H1 (cell line): Measurements from ENCODE around the gene CCDC73. TPM values are rescaled to one million over a fixed set of nuclear protein-coding genes. Genes with fewer than 3 reads are reported as not detected.

Experiments
- CTCF ChIA-PET: fragments of 300-600 bp; sonication (Branson Sonifier 250); formaldehyde crosslinking; loops from one replicate; lab custom pipeline; 2021; ENCODE audit not compliant: partially characterized antibody; lab: Charles Lee
- POLR2A ChIA-PET: fragments of 300-600 bp; sonication (Branson Sonifier 250); formaldehyde crosslinking; loops from one replicate; lab custom pipeline; 2021; ENCODE audit warnings: inconsistent platforms; ENCODE audit not compliant: partially characterized antibody; lab: Charles Lee
- DNase-seq, 2 experiments: peaks; one replicate each; pipeline versions ENCODE4 v3.0.0 to v3.0.0-alpha.2; 2010 to 2022; ENCODE audit warnings: low spot score in 2 of 2, low read depth in 1 of 2, mixed read lengths in 1 of 2
- FAIRE-seq: peaks from 2 replicates; lab custom pipeline; 2011; peaks lifted over from hg19 to GRCh38; lab: Jason Lieb, UNC
- H2AFZ ChIP-seq: 2 replicates; pipeline ENCODE4 v1.8.1; 2012; ENCODE audit warnings: low read length, inconsistent platforms
- H2AK5ac ChIP-seq: 2 replicates; pipeline ENCODE4 v1.6.1; 2013; ENCODE audit warnings: low read depth, low read length
- H2BK120ac ChIP-seq: replicated peaks from 2 replicates; pipeline ENCODE3; 2013; ENCODE audit warnings: low read depth, low read length, inconsistent platforms
- H2BK12ac ChIP-seq: 2 replicates; pipeline ENCODE4 v1.6.1; 2013; ENCODE audit warnings: low read depth, low read length
- H2BK15ac ChIP-seq: 2 replicates; pipeline ENCODE4 v1.6.1; 2013; ENCODE audit warnings: low read length
- H2BK20ac ChIP-seq: 2 replicates; pipeline ENCODE4 v1.6.1; 2013; ENCODE audit warnings: low read length
- H2BK5ac ChIP-seq: 2 replicates; pipeline ENCODE4 v1.6.1; 2013; ENCODE audit warnings: low read depth, low read length
- H3K14ac ChIP-seq: 2 replicates; pipeline ENCODE4 v1.6.1; 2013; ENCODE audit warnings: inconsistent platforms; ENCODE audit not compliant: insufficient read length
- H3K18ac ChIP-seq: 2 replicates; pipeline ENCODE4 v1.6.1; 2013; ENCODE audit warnings: low read length; ENCODE audit errors: extremely low read depth
- H3K23ac ChIP-seq: 2 replicates; pipeline ENCODE4 v1.6.1; 2013; ENCODE audit warnings: inconsistent platforms; ENCODE audit not compliant: insufficient read length
- H3K23me2 ChIP-seq: 2 replicates; pipeline ENCODE4 v1.6.1; 2013; ENCODE audit warnings: low read depth, low read length
- H3K27ac ChIP-seq: 2 replicates; pipeline ENCODE4 v1.6.1; 2011; ENCODE audit warnings: low read depth, low read length, inconsistent platforms
- H3K27me3 ChIP-seq, 4 experiments: replicated peaks in 1 of 4; 1 replicate in 1 of 4; 2 replicates in 3 of 4; pipeline versions ENCODE4 v1.6.1 to v1.8.1; 2011 to 2013; ENCODE audit warnings: low read length in 3 of 4, mild to moderate bottlenecking in 3 of 4, inconsistent platforms in 2 of 4, mixed read lengths in 2 of 4, moderate library complexity in 1 of 4; ENCODE audit not compliant: control insufficient read depth in 3 of 4, insufficient read depth in 3 of 4; ENCODE audit errors: extremely low read depth in 1 of 4
- H3K36me3 ChIP-seq, 4 experiments: 2 replicates each; pipeline versions ENCODE4 v1.6.1 to v1.8.1; 2011 to 2013; ENCODE audit warnings: mild to moderate bottlenecking in 4 of 4, low read length in 3 of 4, moderate library complexity in 2 of 4, control low read depth in 1 of 4, inconsistent platforms in 1 of 4; ENCODE audit not compliant: insufficient read depth in 4 of 4, control insufficient read depth in 2 of 4
- H3K4ac ChIP-seq: replicated peaks from 2 replicates; pipeline ENCODE3; 2013; ENCODE audit warnings: low read length, low read depth, mixed read lengths, inconsistent platforms; ENCODE audit not compliant: insufficient read length
- H3K4me1 ChIP-seq, 4 experiments: replicated peaks in 1 of 4; 1 replicate in 1 of 4; 2 replicates in 3 of 4; pipeline versions ENCODE4 v1.6.1 to v1.8.1; 2011 to 2013; ENCODE audit warnings: low read length in 3 of 4, inconsistent platforms in 2 of 4, mixed read lengths in 1 of 4; ENCODE audit not compliant: insufficient read depth in 4 of 4, control insufficient read depth in 3 of 4
- H3K4me2 ChIP-seq, 2 experiments: 2 replicates each; pipeline versions ENCODE4 v1.6.1 to v1.8.1; 2011 to 2013; ENCODE audit warnings: low read depth in 2 of 2, low read length in 2 of 2, control low read depth in 1 of 2, inconsistent platforms in 1 of 2, mild to moderate bottlenecking in 1 of 2; ENCODE audit not compliant: insufficient read depth in 1 of 2
- H3K4me3 ChIP-seq, 4 experiments: fragments of 200-600, 300-600 bp in 1 of 4; sonication (generic), shearing (Covaris generic), sonication (Bioruptor Twin) in 1 of 4; 2 replicates each; pipeline versions ENCODE4 v1.5.1 to v1.8.1; 2011 to 2016; ENCODE audit warnings: low read length in 4 of 4, low read depth in 3 of 4, control low read depth in 2 of 4, inconsistent platforms in 2 of 4, mild to moderate bottlenecking in 2 of 4, mixed read lengths in 1 of 4, moderate library complexity in 1 of 4; ENCODE audit not compliant: insufficient read depth in 2 of 4; ENCODE audit errors: extremely low read depth in 1 of 4
- H3K56ac ChIP-seq: replicated peaks from 2 replicates; pipeline ENCODE3; 2013; ENCODE audit warnings: low read depth, mild to moderate bottlenecking, mixed read lengths, low read length, inconsistent platforms; ENCODE audit not compliant: insufficient read length
- H3K79me1 ChIP-seq: 2 replicates; pipeline ENCODE4 v1.6.1; 2013; ENCODE audit warnings: low read depth, low read length, control low read depth
- H3K79me2 ChIP-seq, 2 experiments: 2 replicates each; pipeline versions ENCODE4 v1.6.1 to v1.8.1; 2012 to 2013; ENCODE audit warnings: low read length in 2 of 2, mild to moderate bottlenecking in 2 of 2, inconsistent platforms in 1 of 2; ENCODE audit not compliant: insufficient read depth in 2 of 2, control insufficient read depth in 1 of 2
- H3K9ac ChIP-seq, 4 experiments: replicated peaks in 1 of 4; 1 replicate in 1 of 4; 2 replicates in 3 of 4; pipeline versions ENCODE4 v1.6.1 to v1.8.1; 2011 to 2013; ENCODE audit warnings: low read depth in 3 of 4, low read length in 3 of 4, control low read depth in 2 of 4, mild to moderate bottlenecking in 2 of 4, moderate library complexity in 2 of 4, inconsistent platforms in 1 of 4; ENCODE audit errors: extremely low read depth in 1 of 4
- H3K9me3 ChIP-seq, 2 experiments: 2 replicates each; pipeline versions ENCODE4 v1.6.1 to v1.8.1; 2012 to 2013; ENCODE audit warnings: mild to moderate bottlenecking in 2 of 2, moderate library complexity in 2 of 2, control low read depth in 1 of 2, inconsistent platforms in 1 of 2, low read depth in 1 of 2, low read length in 1 of 2, mixed read lengths in 1 of 2; ENCODE audit not compliant: insufficient read depth in 2 of 2
- H4K20me1 ChIP-seq, 2 experiments: replicated peaks in 1 of 2; 2 replicates each; pipeline versions ENCODE3 to v1.8.1; 2011 to 2013; ENCODE audit warnings: inconsistent platforms in 2 of 2, low read length in 2 of 2, mild to moderate bottlenecking in 1 of 2; ENCODE audit not compliant: insufficient read depth in 2 of 2, control insufficient read depth in 1 of 2
- H4K5ac ChIP-seq: 2 replicates; pipeline ENCODE4 v1.6.1; 2013; ENCODE audit warnings: low read length, low read depth, mixed read lengths, inconsistent platforms; ENCODE audit not compliant: insufficient read length
- H4K8ac ChIP-seq: 2 replicates; pipeline ENCODE4 v1.8.0; 2013; ENCODE audit warnings: mild to moderate bottlenecking, moderate library complexity, low read length, inconsistent platforms; ENCODE audit not compliant: insufficient read depth; ENCODE audit errors: extremely low read depth
- H4K91ac ChIP-seq: replicated peaks from 2 replicates; pipeline ENCODE3; 2013; ENCODE audit warnings: low read length, mixed read lengths, inconsistent platforms; ENCODE audit not compliant: insufficient read length
- CBX5 ChIP-seq: fragments of 300-800, 300-1000 bp; sonication (generic); IDR thresholded peaks from 2 replicates; pipeline ENCODE4 v1.7.1; 2016; ENCODE audit warnings: antibody characterized with exemption, low read length, low read depth
- CHD2 ChIP-seq: IDR thresholded peaks from 2 replicates; pipeline ENCODE4 v1.6.1; 2012; ENCODE audit warnings: low read length, improper control_type of control experiment
- EZH2 ChIP-seq: fragments of 200-600 bp; sonication (generic); IDR thresholded peaks from 2 replicates; pipeline ENCODE4 v1.7.1; 2012; ENCODE audit warnings: low read depth, mild to moderate bottlenecking, moderate library complexity, low read length, inconsistent platforms; ENCODE audit not compliant: severe bottlenecking
- FOSL1 ChIP-seq: IDR thresholded peaks from 2 replicates; pipeline ENCODE4 v1.6.1; 2011; ENCODE audit warnings: mild to moderate bottlenecking, low read depth, low read length, moderate library complexity; ENCODE audit not compliant: insufficient read depth
- POLR2A ChIP-seq, 2 experiments: IDR thresholded peaks; 1 replicate in 1 of 2; 2 replicates in 1 of 2; pipeline ENCODE4 v1.6.1; 2011; ENCODE audit warnings: low read depth in 2 of 2, low read length in 2 of 2, mild to moderate bottlenecking in 2 of 2; ENCODE audit errors: control extremely low read depth in 1 of 2
- RAD21 ChIP-seq, 2 experiments: IDR thresholded peaks in 1 of 2; conservative IDR thresholded peaks in 1 of 2; 2 replicates each; pipeline ENCODE4 v1.6.1; 2011; ENCODE audit warnings: low read depth in 2 of 2, low read length in 2 of 2, improper control_type of control experiment in 1 of 2, inconsistent platforms in 1 of 2, mild to moderate bottlenecking in 1 of 2, moderate library complexity in 1 of 2
- RFX5 ChIP-seq: IDR thresholded peaks from 2 replicates; pipeline ENCODE4 v1.6.1; 2011; ENCODE audit warnings: low read depth, low read length, improper control_type of control experiment, borderline replicate concordance
- RXRA ChIP-seq: IDR thresholded peaks from 2 replicates; pipeline ENCODE4 v1.6.1; 2011; ENCODE audit warnings: low read depth, mild to moderate bottlenecking, low read length, moderate library complexity; ENCODE audit not compliant: insufficient read depth
- SAP30 ChIP-seq: fragments of 300-600 bp; sonication (generic); IDR thresholded peaks from 2 replicates; pipeline ENCODE4 v1.7.1; 2012; ENCODE audit warnings: low read length, moderate library complexity, mild to moderate bottlenecking, inconsistent platforms; ENCODE audit not compliant: insufficient read depth, insufficient replicate concordance
- WGBS, 2 experiments: shearing (Covaris generic) in 1 of 2; methylation state at CpG; one replicate each; pipeline versions ENCODE4 v1.1.6 to v1.1.7; 2013 to 2015; ENCODE audit warnings: low lambda C conversion rate in 2 of 2, mixed read lengths in 2 of 2, inconsistent platforms in 1 of 2, low coverage in 1 of 2, missing lambda C conversion rate in 1 of 2; ENCODE audit not compliant: insufficient replicate concordance in 2 of 2, insufficient coverage in 1 of 2, insufficient read length in 1 of 2; ENCODE audit errors: extremely low coverage in 1 of 2, missing lambda C conversion rate in 1 of 2; 5-methylcytosine and 5-hydroxymethylcytosine counted together
- polyA plus RNA-seq, 7 experiments: library from polyadenylated mRNA; depleted of rRNA in 3 of 7; stranded (reverse) in 5 of 7; unstranded in 2 of 7; fragments of >200 nt in 5 of 7; fragments of 200-250 nt in 2 of 7; gene quantifications; 1 replicate in 5 of 7; 2 replicates in 1 of 7; 4 replicates in 1 of 7; pipeline versions ENCODE4 v1.2.1 to v1.2.3, GENCODE V29; 2011 to 2013; ENCODE audit warnings: missing spikeins in 2 of 7, mixed read lengths in 2 of 7
- total RNA-seq: library from RNA; stranded (reverse); fragmentation: NEBNext Ultra II Directional; extraction: Animal tissue kit (Norgen Biotek cat#: 25700); gene quantifications from 2 replicates; pipeline ENCODE4 v1.2.1, GENCODE V29; 2021

Gene CCDC73
- total and polyA plus RNA-seq, 2 of the 8 experiments (the other 6 are each of a cell fraction or from before 2014, with no cell fraction given) = not detected

DNA sequence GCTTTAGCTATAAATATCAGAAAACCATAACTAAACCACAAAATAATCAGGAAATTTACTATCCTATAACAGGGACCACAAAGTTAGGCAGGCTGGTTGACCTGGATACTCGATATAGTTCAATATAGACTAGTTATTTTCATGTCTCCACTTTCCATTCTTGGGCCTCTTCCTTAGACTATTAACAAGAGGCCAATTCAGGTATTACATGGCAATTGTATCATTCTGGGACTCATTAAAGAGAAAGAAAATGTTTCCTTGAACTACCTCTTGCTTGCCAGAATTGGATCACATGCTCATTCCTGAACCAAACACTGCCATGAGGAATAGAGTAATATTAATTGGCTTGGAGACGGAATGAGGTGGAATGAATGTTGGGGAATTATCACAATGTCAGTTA lies 134.8 kb downstream of the CCDC73 start:
- Histone ChIP-seq H3K79me2 (no peaks in the 10 kb centered on the region), H4K5ac (no peak overlapping the region), H3K4me3 (no peak overlapping the region), H3K9ac (no peak overlapping the region), H3K79me1 (no peaks in the 10 kb centered on the region), H3K18ac (no peak overlapping the region), H3K27me3 (no peaks in the 10 kb centered on the region), H3K4me2 (no peak overlapping the region), H3K23me2 (no peaks in the 10 kb centered on the region), H3K23ac (no peak overlapping the region), H2BK20ac (no peak overlapping the region), H3K14ac (no peak overlapping the region), H4K20me1 (no peaks in the 10 kb centered on the region), H2BK12ac (no peak overlapping the region), H3K56ac (no peak overlapping the region), H3K27ac (no peak overlapping the region), H3K9me3 (no peaks in the 10 kb centered on the region), H2BK5ac (no peak overlapping the region), H4K8ac (no peak overlapping the region), H2BK120ac (no peak overlapping the region), H2AK5ac (no peak overlapping the region), H4K91ac (no peak overlapping the region), H2BK15ac (no peak overlapping the region), H3K4ac (no peak overlapping the region), H3K36me3 (no peaks in the 10 kb centered on the region), H3K4me1 (no peaks in the 10 kb centered on the region), H2AFZ (no peak overlapping the region)
- ChIA-PET CTCF (interaction anchor here (0.8 to 1.4 kb wide), 5 partner anchors 13 to 381 kb away, joined by 3 to 4 read pairs (median 3); no protein-coding TSS in a partner anchor), POLR2A (no interaction called here)
- FAIRE-seq = no peak
- 78% methylated on average over 2 of the region's 2 CpGs; no CpG with 5 or more reads in 1 of the 2 experiments for WGBS, 2 experiments
- TF ChIP-seq SAP30 = no peak
- no peak for TF ChIP-seq CBX5
- no peak for TF ChIP-seq POLR2A (IDR thresholded peaks at IDR 0.05; ENCODE audit: control extremely low read depth in 1 of 2, low read depth in 2 of 2, low read length in 2 of 2)
- TF ChIP-seq RFX5 = no peak
- TF ChIP-seq FOSL1 = no peak
- no peak for TF ChIP-seq EZH2
- no peak for TF ChIP-seq RAD21 (IDR thresholded peaks at IDR 0.05 in 1 of 2, conservative IDR thresholded peaks at IDR 0.05 in 1 of 2; ENCODE audit: low read depth in 2 of 2, low read length in 2 of 2)
- TF ChIP-seq RXRA = no peak
- no peak for TF ChIP-seq CHD2
- DNase-seq = no peak
